CD4-positive, alpha-beta T cell treated with Interleukin-4 for 1 hour (primary cell): Measurements from ENCODE around the gene DNAJC25.

Source experiments
- DNase-seq, 2 donors: peaks; one replicate each; pipeline ENCODE4 v3.0.0-alpha.2; 2020 to 2022

Gene DNAJC25

DNA sequence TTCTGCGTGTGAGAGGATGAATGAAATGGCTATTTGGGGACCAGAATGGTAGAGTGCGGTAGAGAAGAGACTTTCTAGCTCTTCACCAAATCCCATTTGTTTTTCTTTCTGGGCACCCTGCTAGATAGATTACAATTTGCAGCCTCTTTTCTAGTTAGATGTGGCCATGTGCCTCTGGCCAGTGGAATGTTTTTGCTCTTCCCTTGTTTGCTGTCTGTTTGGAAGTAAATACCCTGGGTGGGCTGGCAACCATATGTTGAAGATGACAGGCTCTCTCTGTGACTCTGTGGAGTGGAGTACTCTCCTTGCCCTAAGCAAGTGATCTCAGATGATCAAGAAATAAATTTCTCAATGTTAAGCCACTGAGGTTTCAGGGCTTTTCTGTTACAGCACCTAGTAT, 43.2 kb downstream of the DNAJC25 start:
- DNase-seq, result no peak

DNA sequence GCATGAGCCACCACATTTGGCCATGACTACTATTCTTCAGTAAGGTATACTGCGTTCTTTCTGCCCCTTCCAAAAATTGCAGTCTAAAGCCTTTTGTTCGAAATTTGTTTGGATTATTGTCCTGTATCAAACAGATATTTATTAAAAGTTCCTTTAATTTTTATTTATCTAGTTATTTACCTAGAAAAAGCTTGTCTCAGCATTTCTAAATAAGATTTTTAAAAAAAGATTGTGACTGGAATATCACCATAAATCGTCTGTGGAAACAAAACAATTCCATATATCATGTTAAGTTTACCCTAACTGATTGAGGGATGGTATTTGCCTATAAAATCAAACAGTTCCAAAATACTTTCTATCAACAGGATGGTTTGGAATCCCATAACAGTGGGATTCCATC, 45.0 kb downstream of the DNAJC25 start:
- no peak for DNase-seq

DNA sequence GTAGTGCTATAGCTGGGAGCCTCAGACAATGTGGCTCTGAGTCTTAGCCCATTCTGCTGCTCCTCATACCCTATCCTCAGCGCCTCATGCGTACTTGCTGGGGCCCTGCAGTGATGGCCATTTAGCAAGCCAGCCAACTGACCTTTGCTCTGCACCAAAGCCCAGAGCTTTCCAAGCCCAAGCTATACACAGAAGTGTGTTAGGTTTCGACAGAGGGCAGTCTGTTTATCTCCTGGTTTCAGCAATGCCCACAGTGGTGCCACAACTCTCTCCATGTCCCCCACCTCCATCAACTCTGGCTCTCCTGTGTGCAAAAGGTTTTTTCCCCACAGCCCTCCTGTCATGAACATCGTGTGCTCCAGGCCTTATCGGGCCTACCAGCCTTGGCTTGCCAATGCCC, 47.2 kb downstream of the DNAJC25 start:
- DNase-seq, result no peak

GRCh38 chr9:111679199-111679598, 48.1 kb downstream of the DNAJC25 start:
- DNase-seq, result no peak

DNA sequence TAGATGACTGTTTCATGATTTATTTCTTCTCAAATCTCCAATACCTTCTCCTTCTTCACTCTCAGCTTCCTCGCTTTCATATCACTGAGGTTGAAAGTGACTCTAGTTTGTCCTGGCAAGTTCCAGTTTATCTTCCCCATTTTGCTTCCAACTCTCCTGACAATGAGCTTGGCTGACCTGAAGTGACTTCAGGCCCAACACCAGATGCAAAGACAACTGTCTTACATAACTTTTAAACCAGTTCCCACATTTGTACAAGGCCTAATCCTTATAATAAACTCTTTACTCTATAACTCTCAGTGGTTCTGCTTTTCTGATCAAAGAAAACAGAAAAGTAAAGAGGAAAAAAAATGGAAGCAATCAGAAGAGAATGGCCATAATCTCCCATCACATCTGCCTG, 52.3 kb downstream of the DNAJC25 start:
- DNase-seq, result no peak

- DNase-seq, result peak in 1 of 2 donors; percentile 34
Measured at GRCh38 chr9:111691672-111692329, 60.7 kb downstream of the DNAJC25 start.

GRCh38 chr9:111696796-111697195, 65.7 kb downstream of the DNAJC25 start:
- no peak for DNase-seq

DNA sequence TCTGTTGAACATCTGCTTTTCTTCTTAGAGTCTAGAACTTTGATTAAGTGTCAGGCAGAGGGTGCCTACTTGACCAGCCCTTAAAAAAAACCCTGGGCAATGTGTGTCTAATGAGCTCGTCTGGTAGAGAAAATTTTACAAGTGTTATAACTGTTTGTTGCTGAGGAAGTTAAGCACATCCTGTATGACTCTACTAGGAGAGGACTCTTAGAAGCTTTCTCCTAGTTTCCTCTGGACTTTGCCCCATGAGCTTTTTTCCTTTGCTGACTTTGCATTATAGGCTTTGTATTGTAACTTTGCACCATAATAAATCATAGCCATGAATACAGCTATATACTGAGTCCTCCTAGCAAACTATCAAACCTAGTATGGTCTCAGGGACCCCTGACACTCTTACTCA, 69.6 kb downstream of the DNAJC25 start:
- DNase-seq, result no peak
